SIG-M5 (cell line): ENCODE measurements around the gene MINDY4.

ENCODE experiments used
- DNase-seq: peaks from one replicate; lab custom pipeline; 2025; lab: John Stamatoyannopoulos, UW

MINDY4 gene

GRCh38 chr7:30855936-30856335 lies 84.7 kb downstream of the MINDY4 start:
- DNase-seq: no peak

- DNase-seq: no peak
These were observed 87.4 kb downstream of the MINDY4 start for GRCh38 chr7:30858576-30858975.

- DNase-seq: no peak
These were observed 88.2 kb downstream of the MINDY4 start for GRCh38 chr7:30859202-30859939.

GRCh38 chr7:30859940-30860496 lies 88.8 kb downstream of the MINDY4 start:
- DNase-seq: no peak

- no peak for DNase-seq
These were observed 90.4 kb downstream of the MINDY4 start for GRCh38 chr7:30861612-30862011.

- no peak for DNase-seq
These were observed 91.9 kb downstream of the MINDY4 start for GRCh38 chr7:30862995-30863705.

- DNase-seq: no peak
These were observed 92.5 kb downstream of the MINDY4 start for GRCh38 chr7:30863706-30864035.

- DNase-seq: no peak
These were observed 92.9 kb downstream of the MINDY4 start for GRCh38 chr7:30864101-30864500.

- no peak for DNase-seq
These were observed 93.9 kb downstream of the MINDY4 start for GRCh38 chr7:30865076-30865475.

GRCh38 chr7:30865821-30866220 lies 94.6 kb downstream of the MINDY4 start:
- no peak for DNase-seq

GRCh38 chr7:30866939-30867338 lies 95.7 kb downstream of the MINDY4 start:
- DNase-seq: no peak

GRCh38 chr7:30867483-30867882 lies 96.3 kb downstream of the MINDY4 start:
- DNase-seq: no peak

GRCh38 chr7:30869794-30870611 lies 98.8 kb downstream of the MINDY4 start:
- no peak for DNase-seq

GRCh38 chr7:30870821-30871518 lies 99.8 kb downstream of the MINDY4 start:
- DNase-seq: no peak

GRCh38 chr7:30871655-30872054 lies 100.4 kb downstream of the MINDY4 start:
- DNase-seq: no peak

- no peak for DNase-seq
These were observed 102.0 kb downstream of the MINDY4 start for GRCh38 chr7:30873207-30873606.

GRCh38 chr7:30873656-30874055 lies 102.4 kb downstream of the MINDY4 start:
- no peak for DNase-seq

GRCh38 chr7:30874656-30875302 lies 103.6 kb downstream of the MINDY4 start:
- no peak for DNase-seq

GRCh38 chr7:30877015-30877769 lies 106.0 kb downstream of the MINDY4 start:
- DNase-seq: no peak

- no peak for DNase-seq
These were observed 106.8 kb downstream of the MINDY4 start for GRCh38 chr7:30877993-30878392.
